Parathyroid adenoma (tissue), 2 donors: ENCODE measurements around the gene DDX24.
A peak's percentile ranks its signal among the peaks of the same experiment; 100 is the strongest.

Experiments used
- H2AFZ ChIP-seq: fragments of 300-600 bp; sonication (generic); one replicate; pipeline ENCODE4 v1.7.0; 2017; ENCODE audit warnings: antibody characterized with exemption, mild to moderate bottlenecking
- H3K27ac ChIP-seq: fragments of 300-600 bp; sonication (generic); one replicate; pipeline ENCODE4 v1.7.0; 2017
- H3K27me3 ChIP-seq: fragments of 300-600 bp; sonication (generic); one replicate; pipeline ENCODE4 v1.7.0; 2017; ENCODE audit warnings: low read length; ENCODE audit not compliant: control insufficient read depth, insufficient read depth
- H3K36me3 ChIP-seq: fragments of 300-600 bp; sonication (generic); one replicate; pipeline ENCODE4 v1.7.0; 2017; ENCODE audit warnings: low read length; ENCODE audit not compliant: control insufficient read depth, insufficient read depth
- H3K4me1 ChIP-seq: fragments of 300-600 bp; sonication (generic); one replicate; pipeline ENCODE4 v1.7.0; 2017; ENCODE audit warnings: control low read depth
- H3K4me2 ChIP-seq: fragments of 300-600 bp; sonication (generic); one replicate; pipeline ENCODE4 v1.7.0; 2017; ENCODE audit warnings: low read length
- H3K4me3 ChIP-seq: fragments of 300-600 bp; sonication (generic); one replicate; pipeline ENCODE4 v1.7.0; 2017; ENCODE audit warnings: low read depth, low read length
- H3K79me2 ChIP-seq: fragments of 300-600 bp; sonication (generic); one replicate; pipeline ENCODE4 v1.7.0; 2017; ENCODE audit warnings: control low read depth
- H3K9ac ChIP-seq: fragments of 300-600 bp; sonication (generic); one replicate; pipeline ENCODE4 v1.7.0; 2017; ENCODE audit warnings: mild to moderate bottlenecking
- H3K9me3 ChIP-seq: fragments of 300-600 bp; sonication (generic); one replicate; pipeline ENCODE4 v1.7.0; 2017; ENCODE audit warnings: low read length; ENCODE audit not compliant: control insufficient read depth
- TF ChIP-seq, protein P1 (sequence below): fragments of 300-600 bp; sonication (generic); IDR thresholded peaks from one replicate; pipeline ENCODE4 v1.7.0; 2017; ENCODE audit warnings: antibody characterized with exemption, mild to moderate bottlenecking
- donor health status: primary hyperparathyroidism.

Gene DDX24

DNA sequence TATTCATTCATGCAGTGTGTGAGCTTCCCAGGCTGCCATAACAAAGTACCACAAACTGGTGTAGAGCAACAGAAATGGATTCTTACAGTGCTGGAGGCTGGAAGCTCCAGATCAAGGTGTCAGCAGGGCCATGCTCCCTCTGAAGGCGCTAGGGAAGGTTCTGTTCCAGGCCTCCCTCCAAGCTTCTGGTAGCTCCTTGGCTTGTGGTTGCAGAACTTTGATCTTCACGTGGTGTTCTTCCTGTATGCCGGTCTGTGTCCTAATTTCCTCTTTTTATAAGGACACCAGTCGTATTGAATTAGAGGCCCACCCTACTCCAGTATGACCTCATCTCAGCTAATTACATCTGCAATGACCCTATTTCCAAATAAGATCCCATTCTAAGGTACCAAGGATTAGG lies 51.7 kb downstream of the DDX24 start:
- Histone ChIP-seq H3K36me3 (no peaks in the 10 kb centered on the region), H3K9me3 (no peaks in the 10 kb centered on the region), H3K4me1 (peaks cover 3% of the 10 kb centered on the region), H3K27me3 (no peaks in the 10 kb centered on the region), H3K4me3 (no peak overlapping the region), H3K27ac (no peak overlapping the region), H2AFZ (no peak overlapping the region), H3K9ac (no peak overlapping the region), H3K79me2 (no peaks in the 10 kb centered on the region), H3K4me2 (no peak overlapping the region)
- TF ChIP-seq, protein P1, sequence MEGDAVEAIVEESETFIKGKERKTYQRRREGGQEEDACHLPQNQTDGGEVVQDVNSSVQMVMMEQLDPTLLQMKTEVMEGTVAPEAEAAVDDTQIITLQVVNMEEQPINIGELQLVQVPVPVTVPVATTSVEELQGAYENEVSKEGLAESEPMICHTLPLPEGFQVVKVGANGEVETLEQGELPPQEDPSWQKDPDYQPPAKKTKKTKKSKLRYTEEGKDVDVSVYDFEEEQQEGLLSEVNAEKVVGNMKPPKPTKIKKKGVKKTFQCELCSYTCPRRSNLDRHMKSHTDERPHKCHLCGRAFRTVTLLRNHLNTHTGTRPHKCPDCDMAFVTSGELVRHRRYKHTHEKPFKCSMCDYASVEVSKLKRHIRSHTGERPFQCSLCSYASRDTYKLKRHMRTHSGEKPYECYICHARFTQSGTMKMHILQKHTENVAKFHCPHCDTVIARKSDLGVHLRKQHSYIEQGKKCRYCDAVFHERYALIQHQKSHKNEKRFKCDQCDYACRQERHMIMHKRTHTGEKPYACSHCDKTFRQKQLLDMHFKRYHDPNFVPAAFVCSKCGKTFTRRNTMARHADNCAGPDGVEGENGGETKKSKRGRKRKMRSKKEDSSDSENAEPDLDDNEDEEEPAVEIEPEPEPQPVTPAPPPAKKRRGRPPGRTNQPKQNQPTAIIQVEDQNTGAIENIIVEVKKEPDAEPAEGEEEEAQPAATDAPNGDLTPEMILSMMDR, result no peak

DNA sequence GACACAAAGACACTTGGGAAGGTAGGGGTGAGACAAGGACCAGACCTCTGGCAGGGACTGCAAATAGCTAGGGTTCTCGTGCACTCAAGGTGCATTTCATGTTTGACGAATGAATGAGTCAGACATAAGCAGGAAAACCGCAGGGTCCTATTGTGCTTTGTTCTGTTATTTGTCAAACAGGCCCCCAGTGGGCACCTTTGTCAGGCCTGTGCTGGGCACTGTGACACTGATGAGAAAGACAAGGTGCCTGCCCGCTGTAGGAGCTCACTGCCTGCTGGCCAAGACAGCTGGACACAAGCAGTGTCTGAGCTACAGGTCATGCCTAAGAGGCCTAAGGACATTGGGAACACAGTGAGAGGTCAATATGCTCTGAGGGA lies 52.6 kb downstream of the DDX24 start:
- Histone ChIP-seq H3K79me2 (no peaks in the 10 kb centered on the region), H3K4me2 (no peak overlapping the region), H3K4me1 (peaks cover 3% of the 10 kb centered on the region), H2AFZ (no peak overlapping the region), H3K9ac (no peak overlapping the region), H3K27me3 (no peaks in the 10 kb centered on the region), H3K36me3 (no peaks in the 10 kb centered on the region), H3K4me3 (no peak overlapping the region), H3K27ac (no peak overlapping the region), H3K9me3 (no peaks in the 10 kb centered on the region)
- TF ChIP-seq, protein P1, result no peak

DNA sequence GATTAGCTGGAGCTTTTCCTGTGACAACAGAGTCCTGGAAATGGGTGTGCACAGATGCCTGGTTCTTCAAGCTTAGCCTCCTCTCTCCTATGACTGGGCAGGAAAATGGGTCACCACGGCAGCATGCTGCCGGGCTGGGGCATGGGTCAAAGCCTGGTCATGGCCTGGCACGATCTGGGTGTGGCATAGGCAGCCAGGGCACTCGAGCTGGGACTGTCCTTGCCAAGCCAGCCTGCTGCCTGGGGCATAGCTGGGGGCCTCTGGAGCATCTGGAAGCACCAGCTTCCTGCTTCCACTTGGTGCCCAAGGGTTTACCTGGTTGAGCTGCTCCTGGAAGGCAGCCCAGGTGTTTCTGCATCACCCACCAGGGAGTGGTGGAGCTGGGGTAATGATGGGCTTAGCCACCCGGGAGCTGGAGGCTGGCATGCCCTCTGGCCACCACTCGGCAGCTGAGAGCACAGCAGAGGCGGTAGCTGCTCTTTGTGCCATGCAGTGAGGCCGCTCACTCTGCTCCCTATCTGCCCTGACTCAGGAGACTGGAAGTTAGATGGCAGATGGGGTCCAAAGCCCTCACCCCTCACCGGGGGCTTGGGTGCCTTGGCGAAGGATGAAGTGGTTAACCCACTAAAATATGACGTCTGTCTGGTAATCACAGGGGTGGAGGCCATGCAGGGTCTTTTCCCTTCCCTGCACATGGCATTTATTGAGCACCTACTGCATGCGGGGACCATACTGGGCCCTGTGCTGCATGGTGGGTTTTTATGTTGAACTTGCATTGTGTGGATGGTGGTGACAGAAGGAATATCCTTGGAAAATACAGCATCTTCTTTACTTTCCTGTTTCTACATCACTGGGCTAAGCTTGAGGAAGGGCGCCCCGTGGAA lies 53.2 kb downstream of the DDX24 start:
- Histone ChIP-seq H3K79me2 (no peaks in the 10 kb centered on the region), H3K4me2 (no peak overlapping the region), H3K4me3 (no peak overlapping the region), H3K4me1 (peaks cover 3% of the 10 kb centered on the region), H3K27me3 (no peaks in the 10 kb centered on the region), H2AFZ (no peak overlapping the region), H3K9me3 (no peaks in the 10 kb centered on the region), H3K9ac (no peak overlapping the region), H3K27ac (no peak overlapping the region), H3K36me3 (no peaks in the 10 kb centered on the region)
- TF ChIP-seq, protein P1, result no peak

- Histone ChIP-seq H3K9ac (no peak overlapping the region), H3K27me3 (no peaks in the 10 kb centered on the region), H3K27ac (no peak overlapping the region), H3K79me2 (no peaks in the 10 kb centered on the region), H3K4me2 (peak overlapping the region; percentile 82), H3K9me3 (no peaks in the 10 kb centered on the region), H3K4me1 (peaks cover 3% of the 10 kb centered on the region), H3K4me3 (peak overlapping the region; percentile 59), H3K36me3 (no peaks in the 10 kb centered on the region), H2AFZ (peak overlapping the region; percentile 68)
- TF ChIP-seq, protein P1, result no peak
These were observed 54.0 kb downstream of the DDX24 start for GRCh38 chr14:94026889-94027469.
